DMS153 treated with DMSO at 0.1 percent for 48 hours (cell line): Measurements from ENCODE around the gene DCAF10.
"Not testable (repeated sequence)": the region's sequence is repeated elsewhere in the genome, so short reads cannot be mapped to it uniquely, and the experiment has no call there.

Experiments used
- DNase-seq: peaks from one replicate; lab custom pipeline; 2025; ENCODE audit not compliant: unreplicated experiment; lab: John Stamatoyannopoulos, UW

The DCAF10 gene

GRCh38 chr9:37800631-37801286, at the start of gene DCAF10:
DCAF10 (plus strand) TSS chr9:37800797; CDS start chr9:37800867, 70 bp downstream.
- DNase-seq: peak; percentile 74

GRCh38 chr9:37751186-37751585, 49.4 kb upstream of the DCAF10 start:
- DNase-seq: no peak

GRCh38 chr9:37751704-37752103, 48.9 kb upstream of the DCAF10 start:
- DNase-seq: not testable (repeated sequence)

GRCh38 chr9:37752112-37752511, 48.5 kb upstream of the DCAF10 start:
- not testable (repeated sequence) for DNase-seq

GRCh38 chr9:37752642-37753488, 47.7 kb upstream of the DCAF10 start:
- no peak for DNase-seq

GRCh38 chr9:37753489-37754190, 47.0 kb upstream of the DCAF10 start, which contains the start of gene TRMT10B:
TRMT10B (plus strand) TSS chr9:37753805; CDS start chr9:37761932, 8,127 bp downstream.
- peak; percentile 53 for DNase-seq

- DNase-seq: no peak
Measured at GRCh38 chr9:37758747-37759146, 41.9 kb upstream of the DCAF10 start.

GRCh38 chr9:37760416-37761161, 40.0 kb upstream of the DCAF10 start:
- no peak for DNase-seq

- no peak for DNase-seq
Measured at GRCh38 chr9:37761511-37761910, 39.1 kb upstream of the DCAF10 start.

- not testable (repeated sequence) for DNase-seq
Measured at GRCh38 chr9:37765263-37765662, 35.3 kb upstream of the DCAF10 start.

GRCh38 chr9:37769306-37769705, 31.3 kb upstream of the DCAF10 start:
- no peak for DNase-seq

GRCh38 chr9:37769995-37770394, 30.6 kb upstream of the DCAF10 start:
- DNase-seq: no peak

GRCh38 chr9:37775216-37775919, 25.2 kb upstream of the DCAF10 start:
- DNase-seq: no peak

GRCh38 chr9:37776328-37776727, 24.3 kb upstream of the DCAF10 start:
- no peak for DNase-seq

GRCh38 chr9:37778534-37778933, 22.1 kb upstream of the DCAF10 start:
- DNase-seq: no peak

GRCh38 chr9:37784291-37784615, 16.3 kb upstream of the DCAF10 start:
- no peak for DNase-seq

- peak; percentile 67 for DNase-seq
Measured at GRCh38 chr9:37784616-37785483, 15.7 kb upstream of the DCAF10 start, which contains the start of gene EXOSC3. EXOSC3 (minus strand) TSS chr9:37785064; CDS start chr9:37785044, 20 bp downstream.

- no peak for DNase-seq
Measured at GRCh38 chr9:37787059-37787458, 13.5 kb upstream of the DCAF10 start.

GRCh38 chr9:37788332-37788731, 12.3 kb upstream of the DCAF10 start:
- no peak for DNase-seq
